Ishikawa (cell line): ENCODE results near the gene HES3.

ENCODE experiments used
- CEBPB ChIP-seq: IDR thresholded peaks from 2 replicates; pipeline ENCODE4 v1.6.1; 2012
- CREB1 ChIP-seq: IDR thresholded peaks from 2 replicates; pipeline ENCODE4 v1.6.1; 2012; ENCODE audit warnings: low read depth
- EGR1 ChIP-seq: IDR thresholded peaks from 2 replicates; pipeline ENCODE4 v1.6.1; 2012
- EP300 ChIP-seq: IDR thresholded peaks from 2 replicates; pipeline ENCODE4 v1.6.1; 2012; ENCODE audit warnings: borderline replicate concordance
- FOXM1 ChIP-seq: IDR thresholded peaks from 2 replicates; pipeline ENCODE4 v1.6.1; 2012; ENCODE audit warnings: low read depth, borderline replicate concordance
- NFIC ChIP-seq: IDR thresholded peaks from 2 replicates; pipeline ENCODE4 v1.6.1; 2012
- RAD21 ChIP-seq: IDR thresholded peaks from 2 replicates; pipeline ENCODE4 v1.6.1; 2012; ENCODE audit warnings: low read depth
- TAF1 ChIP-seq: IDR thresholded peaks from 2 replicates; pipeline ENCODE4 v1.6.1; 2012; ENCODE audit warnings: low read depth, mild to moderate bottlenecking
- TCF12 ChIP-seq: IDR thresholded peaks from 2 replicates; pipeline ENCODE4 v1.6.1; 2012; ENCODE audit warnings: low read depth
- TEAD4 ChIP-seq: IDR thresholded peaks from 2 replicates; pipeline ENCODE4 v1.6.1; 2012
- YY1 ChIP-seq: IDR thresholded peaks from 2 replicates; pipeline ENCODE4 v1.6.1; 2012; ENCODE audit warnings: low read depth
- ZBTB7A ChIP-seq: IDR thresholded peaks from 2 replicates; pipeline ENCODE4 v1.6.1; 2012; ENCODE audit warnings: low read depth
- TF ChIP-seq, protein P1 (sequence below): IDR thresholded peaks from 2 replicates; pipeline ENCODE4 v1.6.1; 2012
- TF ChIP-seq, protein P2 (sequence below): IDR thresholded peaks from 2 replicates; pipeline ENCODE4 v1.6.1; 2012; ENCODE audit warnings: low read depth, mild to moderate bottlenecking
- TF ChIP-seq, protein P3 (sequence below): IDR thresholded peaks from 2 replicates; pipeline ENCODE4 v1.6.1; 2012

HES3 gene

DNA sequence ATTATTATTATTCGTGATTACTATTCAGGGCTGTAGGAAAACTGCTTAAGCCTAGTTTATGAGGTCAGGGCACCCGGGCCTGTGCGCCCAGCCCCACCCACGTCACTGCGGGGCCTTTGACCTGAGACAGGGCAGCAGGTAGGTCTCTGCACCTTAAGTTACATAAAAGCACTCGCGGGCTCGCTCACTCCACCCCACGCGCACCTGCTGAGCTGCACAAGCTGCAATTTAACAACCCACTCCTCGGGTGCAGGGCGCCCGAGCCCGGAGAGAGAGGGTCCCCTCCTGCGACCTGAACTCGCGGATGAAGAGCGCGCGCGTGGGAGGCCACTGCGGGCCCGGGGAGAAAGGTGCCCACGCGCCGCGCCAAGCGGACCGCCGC lies 8.7 kb upstream of the HES3 start:
- TF ChIP-seq EGR1 (peak; percentile 13; the same call in 1 of the 2 replicates), CREB1 (no peak)

DNA sequence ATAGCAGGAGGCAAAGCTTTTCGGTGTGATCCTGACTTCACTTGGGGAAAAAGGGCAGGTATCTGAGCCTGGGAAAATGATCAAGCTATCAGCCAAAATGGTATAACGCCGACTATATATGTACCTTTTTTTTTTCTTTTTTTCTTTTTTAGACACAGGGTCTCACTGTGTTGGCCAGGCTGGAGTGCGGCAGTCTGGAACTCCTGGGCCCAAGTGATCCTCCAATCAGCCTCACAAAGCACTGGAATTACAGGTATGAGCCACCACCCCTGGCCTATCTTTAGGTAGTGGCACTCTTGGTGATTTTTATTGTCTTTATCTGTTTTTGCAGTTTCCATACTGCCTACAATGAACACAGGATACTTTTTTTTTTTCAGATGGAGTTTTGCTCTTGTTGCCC lies 6.9 kb upstream of the HES3 start:
- TF ChIP-seq EP300 (no peak), YY1 (no peak), FOXM1 (no peak), ZBTB7A (no peak), CEBPB (no peak), RAD21 (no peak), TAF1 (no peak), NFIC (no peak), TEAD4 (no peak), CREB1 (no peak)
- TF ChIP-seq, protein P1, sequence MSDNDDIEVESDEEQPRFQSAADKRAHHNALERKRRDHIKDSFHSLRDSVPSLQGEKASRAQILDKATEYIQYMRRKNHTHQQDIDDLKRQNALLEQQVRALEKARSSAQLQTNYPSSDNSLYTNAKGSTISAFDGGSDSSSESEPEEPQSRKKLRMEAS: no peak
- TF ChIP-seq, protein P2, sequence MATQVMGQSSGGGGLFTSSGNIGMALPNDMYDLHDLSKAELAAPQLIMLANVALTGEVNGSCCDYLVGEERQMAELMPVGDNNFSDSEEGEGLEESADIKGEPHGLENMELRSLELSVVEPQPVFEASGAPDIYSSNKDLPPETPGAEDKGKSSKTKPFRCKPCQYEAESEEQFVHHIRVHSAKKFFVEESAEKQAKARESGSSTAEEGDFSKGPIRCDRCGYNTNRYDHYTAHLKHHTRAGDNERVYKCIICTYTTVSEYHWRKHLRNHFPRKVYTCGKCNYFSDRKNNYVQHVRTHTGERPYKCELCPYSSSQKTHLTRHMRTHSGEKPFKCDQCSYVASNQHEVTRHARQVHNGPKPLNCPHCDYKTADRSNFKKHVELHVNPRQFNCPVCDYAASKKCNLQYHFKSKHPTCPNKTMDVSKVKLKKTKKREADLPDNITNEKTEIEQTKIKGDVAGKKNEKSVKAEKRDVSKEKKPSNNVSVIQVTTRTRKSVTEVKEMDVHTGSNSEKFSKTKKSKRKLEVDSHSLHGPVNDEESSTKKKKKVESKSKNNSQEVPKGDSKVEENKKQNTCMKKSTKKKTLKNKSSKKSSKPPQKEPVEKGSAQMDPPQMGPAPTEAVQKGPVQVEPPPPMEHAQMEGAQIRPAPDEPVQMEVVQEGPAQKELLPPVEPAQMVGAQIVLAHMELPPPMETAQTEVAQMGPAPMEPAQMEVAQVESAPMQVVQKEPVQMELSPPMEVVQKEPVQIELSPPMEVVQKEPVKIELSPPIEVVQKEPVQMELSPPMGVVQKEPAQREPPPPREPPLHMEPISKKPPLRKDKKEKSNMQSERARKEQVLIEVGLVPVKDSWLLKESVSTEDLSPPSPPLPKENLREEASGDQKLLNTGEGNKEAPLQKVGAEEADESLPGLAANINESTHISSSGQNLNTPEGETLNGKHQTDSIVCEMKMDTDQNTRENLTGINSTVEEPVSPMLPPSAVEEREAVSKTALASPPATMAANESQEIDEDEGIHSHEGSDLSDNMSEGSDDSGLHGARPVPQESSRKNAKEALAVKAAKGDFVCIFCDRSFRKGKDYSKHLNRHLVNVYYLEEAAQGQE: no peak

DNA sequence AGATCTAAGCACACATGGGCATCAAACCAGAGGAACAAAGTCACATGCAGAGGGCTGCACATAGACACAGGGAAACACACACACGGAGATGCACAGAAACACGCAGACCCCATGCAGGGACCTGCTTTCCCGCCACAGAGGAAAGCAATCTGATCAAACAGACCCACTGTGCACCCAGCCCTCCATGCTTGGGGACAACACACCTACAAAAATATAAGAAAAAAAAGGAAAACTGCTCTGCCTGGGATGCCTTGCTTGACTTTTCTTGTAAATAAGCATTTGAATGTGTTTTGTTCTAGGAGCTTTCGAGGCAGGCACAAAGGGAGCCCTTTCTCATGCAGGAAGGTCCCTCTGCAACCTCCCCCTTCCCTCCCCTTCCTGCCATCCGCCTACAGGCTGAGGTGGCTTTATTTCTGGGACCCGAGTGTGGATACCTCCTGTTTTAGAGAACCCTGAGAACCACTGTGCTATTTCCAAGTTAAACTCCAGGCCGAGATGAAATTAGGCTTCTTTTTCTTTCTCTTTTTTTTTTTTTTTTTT lies 4.7 kb upstream of the HES3 start:
- TF ChIP-seq RAD21 (no peak), EP300 (no peak), TEAD4 (no peak), ZBTB7A (no peak), TCF12 (no peak), YY1 (no peak), CEBPB (no peak), CREB1 (no peak), FOXM1 (no peak), EGR1 (no peak), NFIC (no peak), TAF1 (no peak)
- TF ChIP-seq, protein P3, sequence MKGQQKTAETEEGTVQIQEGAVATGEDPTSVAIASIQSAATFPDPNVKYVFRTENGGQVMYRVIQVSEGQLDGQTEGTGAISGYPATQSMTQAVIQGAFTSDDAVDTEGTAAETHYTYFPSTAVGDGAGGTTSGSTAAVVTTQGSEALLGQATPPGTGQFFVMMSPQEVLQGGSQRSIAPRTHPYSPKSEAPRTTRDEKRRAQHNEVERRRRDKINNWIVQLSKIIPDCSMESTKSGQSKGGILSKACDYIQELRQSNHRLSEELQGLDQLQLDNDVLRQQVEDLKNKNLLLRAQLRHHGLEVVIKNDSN: no peak
- TF ChIP-seq, protein P2: no peak
- TF ChIP-seq, protein P1: no peak

DNA sequence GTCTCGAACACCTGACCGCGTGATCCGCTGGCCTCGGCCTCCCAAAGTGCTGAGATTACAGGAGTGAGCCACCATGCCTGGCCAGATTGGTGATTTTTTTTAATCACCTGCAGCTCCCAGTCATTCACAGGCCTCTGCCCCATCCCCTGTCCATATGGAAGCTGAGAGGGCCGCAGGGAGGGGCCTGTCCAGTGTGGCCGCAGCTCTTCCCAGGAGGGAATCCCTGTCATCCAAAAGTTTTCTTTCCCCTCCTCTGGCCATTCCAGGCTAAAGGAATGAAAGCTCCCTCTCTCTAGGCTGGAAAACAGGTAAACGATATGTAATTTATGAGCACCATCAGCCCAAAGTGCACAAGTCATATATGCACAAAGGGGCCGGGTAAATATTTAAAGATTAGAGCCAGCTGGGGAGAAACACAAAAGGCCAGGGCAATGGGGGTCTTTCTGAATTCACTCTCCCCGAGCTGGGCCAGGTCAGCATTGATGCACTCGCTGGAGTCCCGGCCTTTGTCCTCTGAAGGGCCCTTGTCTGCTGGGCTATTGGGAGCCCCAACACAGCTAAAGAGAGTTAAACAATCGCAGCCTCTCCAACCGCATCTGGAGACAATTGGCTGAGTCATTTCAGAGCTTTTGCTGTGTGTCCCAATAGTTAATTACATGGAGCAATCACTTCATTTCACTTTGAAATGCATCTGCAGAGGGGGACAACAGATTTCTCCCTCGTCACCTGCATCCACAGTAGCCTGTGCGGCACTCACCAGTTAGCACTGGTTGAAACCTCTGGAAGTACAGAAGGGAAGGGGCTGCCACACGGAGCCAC lies 3.8 kb upstream of the HES3 start:
- TF ChIP-seq, protein P1: no peak
- TF ChIP-seq EGR1: no peak
- TF ChIP-seq YY1: no peak
- no peak for TF ChIP-seq CREB1
- TF ChIP-seq, protein P2: no peak
- no peak for TF ChIP-seq TAF1
- TF ChIP-seq NFIC: no peak
- TF ChIP-seq CEBPB: no peak
- no peak for TF ChIP-seq FOXM1
- no peak for TF ChIP-seq ZBTB7A
